ENCODE results near the gene GLRA2. TPM values are rescaled to one million over a fixed set of nuclear protein-coding genes. Genes with fewer than 3 reads are reported as not detected.

The GLRA2 gene
- total RNA-seq, 1 donor from 2014 or later, result not detected

GRCh38 chrX:14533867-14534266 lies 4.5 kb downstream of the GLRA2 start:
- intact Hi-C loops (cut with micrococcal nuclease), result no loop called here
- Mint-ChIP-seq H3K27ac (no peak overlapping the region), H3K9me3 (no peaks in the 10 kb centered on the region), H3K4me3 (no peak overlapping the region), H3K27me3 (ENCODE audit: insufficient read depth) (no peaks in the 10 kb centered on the region), H3K4me1 (ENCODE audit: low read depth) (no peaks in the 10 kb centered on the region), H3K36me3 (ENCODE audit: low read depth) (no peaks in the 10 kb centered on the region)
- no peak for DNase-seq (ENCODE audit: low spot score)

- no peak for DNase-seq (ENCODE audit: low spot score)
- Mint-ChIP-seq H3K36me3 (ENCODE audit: low read depth) (no peaks in the 10 kb centered on the region), H3K27ac (no peak overlapping the region), H3K4me3 (no peak overlapping the region), H3K9me3 (no peaks in the 10 kb centered on the region), H3K27me3 (ENCODE audit: insufficient read depth) (no peaks in the 10 kb centered on the region), H3K4me1 (ENCODE audit: low read depth) (no peaks in the 10 kb centered on the region)
- intact Hi-C loops (cut with micrococcal nuclease), result no loop called here
These were observed 16.9 kb downstream of the GLRA2 start for GRCh38 chrX:14546190-14546589.

- H3K9me3 Mint-ChIP-seq, result no peaks in the 10 kb centered on the region
- H3K27ac Mint-ChIP-seq, result no peak overlapping the region
- H3K4me1 Mint-ChIP-seq (ENCODE audit: low read depth), result no peaks in the 10 kb centered on the region
- no peak overlapping the region for H3K4me3 Mint-ChIP-seq
- H3K27me3 Mint-ChIP-seq (ENCODE audit: insufficient read depth), result peaks cover 2% of the 10 kb centered on the region
- no peaks in the 10 kb centered on the region for H3K36me3 Mint-ChIP-seq (ENCODE audit: low read depth)
- intact Hi-C loops (cut with micrococcal nuclease), result no loop called here
- DNase-seq (ENCODE audit: low spot score), result no peak
These were observed 24.9 kb downstream of the GLRA2 start for GRCh38 chrX:14554131-14554715.

GRCh38 chrX:14564058-14564457 lies 34.7 kb downstream of the GLRA2 start:
- DNase-seq (ENCODE audit: low spot score), result no peak
- no peak overlapping the region for H3K4me3 Mint-ChIP-seq
- no peaks in the 10 kb centered on the region for H3K27me3 Mint-ChIP-seq (ENCODE audit: insufficient read depth)
- no peaks in the 10 kb centered on the region for H3K9me3 Mint-ChIP-seq
- intact Hi-C loops (cut with micrococcal nuclease), result no loop called here
- H3K4me1 Mint-ChIP-seq (ENCODE audit: low read depth), result no peaks in the 10 kb centered on the region
- H3K27ac Mint-ChIP-seq, result no peak overlapping the region
- no peaks in the 10 kb centered on the region for H3K36me3 Mint-ChIP-seq (ENCODE audit: low read depth)

- Mint-ChIP-seq H3K27ac (no peak overlapping the region), H3K36me3 (ENCODE audit: low read depth) (no peaks in the 10 kb centered on the region), H3K27me3 (ENCODE audit: insufficient read depth) (no peaks in the 10 kb centered on the region), H3K9me3 (no peaks in the 10 kb centered on the region), H3K4me1 (ENCODE audit: low read depth) (no peaks in the 10 kb centered on the region), H3K4me3 (no peak overlapping the region)
- intact Hi-C loops (cut with micrococcal nuclease), result no loop called here
- no peak for DNase-seq (ENCODE audit: low spot score)
These were observed 43.8 kb downstream of the GLRA2 start for GRCh38 chrX:14573161-14573560.

- Mint-ChIP-seq H3K9me3 (no peaks in the 10 kb centered on the region), H3K27me3 (ENCODE audit: insufficient read depth) (no peaks in the 10 kb centered on the region), H3K4me3 (no peak overlapping the region), H3K4me1 (ENCODE audit: low read depth) (no peaks in the 10 kb centered on the region), H3K27ac (no peak overlapping the region), H3K36me3 (ENCODE audit: low read depth) (no peaks in the 10 kb centered on the region)
- intact Hi-C loops (cut with micrococcal nuclease), result no loop called here
- DNase-seq (ENCODE audit: low spot score), result no peak
These were observed 51.7 kb downstream of the GLRA2 start for GRCh38 chrX:14581081-14581480.

- Mint-ChIP-seq H3K36me3 (ENCODE audit: low read depth) (no peaks in the 10 kb centered on the region), H3K27ac (no peak overlapping the region), H3K9me3 (no peaks in the 10 kb centered on the region), H3K4me1 (ENCODE audit: low read depth) (no peaks in the 10 kb centered on the region), H3K4me3 (no peak overlapping the region), H3K27me3 (ENCODE audit: insufficient read depth) (no peaks in the 10 kb centered on the region)
- no peak for DNase-seq (ENCODE audit: low spot score)
- intact Hi-C loops (cut with micrococcal nuclease), result no loop called here
These were observed 55.2 kb downstream of the GLRA2 start for GRCh38 chrX:14584548-14584947.

- Mint-ChIP-seq H3K4me1 (ENCODE audit: low read depth) (no peaks in the 10 kb centered on the region), H3K27me3 (ENCODE audit: insufficient read depth) (no peaks in the 10 kb centered on the region), H3K4me3 (no peak overlapping the region), H3K27ac (no peak overlapping the region), H3K36me3 (ENCODE audit: low read depth) (no peaks in the 10 kb centered on the region), H3K9me3 (no peaks in the 10 kb centered on the region)
- DNase-seq (ENCODE audit: low spot score), result no peak
- intact Hi-C loops (cut with micrococcal nuclease), result no loop called here
These were observed 60.9 kb downstream of the GLRA2 start for GRCh38 chrX:14590216-14590615.

GRCh38 chrX:14590693-14591424 lies 61.5 kb downstream of the GLRA2 start:
- Mint-ChIP-seq H3K27me3 (ENCODE audit: insufficient read depth) (no peaks in the 10 kb centered on the region), H3K9me3 (no peaks in the 10 kb centered on the region), H3K27ac (no peak overlapping the region), H3K4me3 (no peak overlapping the region), H3K4me1 (ENCODE audit: low read depth) (no peaks in the 10 kb centered on the region), H3K36me3 (ENCODE audit: low read depth) (no peaks in the 10 kb centered on the region)
- DNase-seq (ENCODE audit: low spot score), result no peak
- intact Hi-C loops (cut with micrococcal nuclease), result no loop called here

GRCh38 chrX:14591976-14592375 lies 62.6 kb downstream of the GLRA2 start:
- Mint-ChIP-seq H3K27me3 (ENCODE audit: insufficient read depth) (no peaks in the 10 kb centered on the region), H3K4me1 (ENCODE audit: low read depth) (no peaks in the 10 kb centered on the region), H3K9me3 (no peaks in the 10 kb centered on the region), H3K4me3 (no peak overlapping the region), H3K36me3 (ENCODE audit: low read depth) (no peaks in the 10 kb centered on the region), H3K27ac (no peak overlapping the region)
- intact Hi-C loops (cut with micrococcal nuclease), result no loop called here
- no peak for DNase-seq (ENCODE audit: low spot score)

- Mint-ChIP-seq H3K27me3 (ENCODE audit: insufficient read depth) (no peaks in the 10 kb centered on the region), H3K27ac (no peak overlapping the region), H3K36me3 (ENCODE audit: low read depth) (no peaks in the 10 kb centered on the region), H3K4me1 (ENCODE audit: low read depth) (no peaks in the 10 kb centered on the region), H3K4me3 (no peak overlapping the region), H3K9me3 (no peaks in the 10 kb centered on the region)
- no peak for DNase-seq (ENCODE audit: low spot score)
- intact Hi-C loops (cut with micrococcal nuclease), result no loop called here
These were observed 65.2 kb downstream of the GLRA2 start for GRCh38 chrX:14594521-14594920.

GRCh38 chrX:14598330-14598729 lies 69.0 kb downstream of the GLRA2 start:
- H3K4me3 Mint-ChIP-seq, result no peak overlapping the region
- H3K36me3 Mint-ChIP-seq (ENCODE audit: low read depth), result no peaks in the 10 kb centered on the region
- no peaks in the 10 kb centered on the region for H3K27me3 Mint-ChIP-seq (ENCODE audit: insufficient read depth)

GRCh38 chrX:14607446-14607985 lies 78.2 kb downstream of the GLRA2 start:
- no peaks in the 10 kb centered on the region for H3K9me3 Mint-ChIP-seq
- no peaks in the 10 kb centered on the region for H3K36me3 Mint-ChIP-seq (ENCODE audit: low read depth)
- DNase-seq (ENCODE audit: low spot score), result no peak
- no peak overlapping the region for H3K4me3 Mint-ChIP-seq
- intact Hi-C loops (cut with micrococcal nuclease), result no loop called here
- no peak overlapping the region for H3K27ac Mint-ChIP-seq
- H3K27me3 Mint-ChIP-seq (ENCODE audit: insufficient read depth), result no peaks in the 10 kb centered on the region
- H3K4me1 Mint-ChIP-seq (ENCODE audit: low read depth), result no peaks in the 10 kb centered on the region

More at GRCh38 chrX:14598330-14598729, 69.0 kb downstream of the GLRA2 start:
- intact Hi-C loops (cut with micrococcal nuclease), result no loop called here
- Mint-ChIP-seq H3K4me1 (ENCODE audit: low read depth) (no peaks in the 10 kb centered on the region), H3K9me3 (no peaks in the 10 kb centered on the region), H3K27ac (no peak overlapping the region)
- no peak for DNase-seq (ENCODE audit: low spot score)
